H1 (cell line): ENCODE results near the gene ZBTB20. TPM values are rescaled to one million over a fixed set of nuclear protein-coding genes. Genes with fewer than 3 reads are reported as not detected.

Source experiments
- CTCF ChIA-PET: fragments of 300-600 bp; sonication (Branson Sonifier 250); formaldehyde crosslinking; loops from one replicate; lab custom pipeline; 2021; ENCODE audit not compliant: partially characterized antibody; lab: Charles Lee
- POLR2A ChIA-PET: fragments of 300-600 bp; sonication (Branson Sonifier 250); formaldehyde crosslinking; loops from one replicate; lab custom pipeline; 2021; ENCODE audit warnings: inconsistent platforms; ENCODE audit not compliant: partially characterized antibody; lab: Charles Lee
- DNase-seq, 2 experiments: peaks; one replicate each; pipeline versions ENCODE4 v3.0.0 to v3.0.0-alpha.2; 2010 to 2022; ENCODE audit warnings: low spot score in 2 of 2, low read depth in 1 of 2, mixed read lengths in 1 of 2
- FAIRE-seq: peaks from 2 replicates; lab custom pipeline; 2011; peaks lifted over from hg19 to GRCh38; lab: Jason Lieb, UNC
- H2AFZ ChIP-seq: 2 replicates; pipeline ENCODE4 v1.8.1; 2012; ENCODE audit warnings: low read length, inconsistent platforms
- H2AK5ac ChIP-seq: 2 replicates; pipeline ENCODE4 v1.6.1; 2013; ENCODE audit warnings: low read depth, low read length
- H2BK120ac ChIP-seq: replicated peaks from 2 replicates; pipeline ENCODE3; 2013; ENCODE audit warnings: low read depth, low read length, inconsistent platforms
- H2BK12ac ChIP-seq: 2 replicates; pipeline ENCODE4 v1.6.1; 2013; ENCODE audit warnings: low read depth, low read length
- H2BK15ac ChIP-seq: 2 replicates; pipeline ENCODE4 v1.6.1; 2013; ENCODE audit warnings: low read length
- H2BK20ac ChIP-seq: 2 replicates; pipeline ENCODE4 v1.6.1; 2013; ENCODE audit warnings: low read length
- H2BK5ac ChIP-seq: 2 replicates; pipeline ENCODE4 v1.6.1; 2013; ENCODE audit warnings: low read depth, low read length
- H3K14ac ChIP-seq: 2 replicates; pipeline ENCODE4 v1.6.1; 2013; ENCODE audit warnings: inconsistent platforms; ENCODE audit not compliant: insufficient read length
- H3K18ac ChIP-seq: 2 replicates; pipeline ENCODE4 v1.6.1; 2013; ENCODE audit warnings: low read length; ENCODE audit errors: extremely low read depth
- H3K23ac ChIP-seq: 2 replicates; pipeline ENCODE4 v1.6.1; 2013; ENCODE audit warnings: inconsistent platforms; ENCODE audit not compliant: insufficient read length
- H3K23me2 ChIP-seq: 2 replicates; pipeline ENCODE4 v1.6.1; 2013; ENCODE audit warnings: low read depth, low read length
- H3K27ac ChIP-seq: 2 replicates; pipeline ENCODE4 v1.6.1; 2011; ENCODE audit warnings: low read depth, low read length, inconsistent platforms
- H3K27me3 ChIP-seq, 4 experiments: replicated peaks in 1 of 4; 1 replicate in 1 of 4; 2 replicates in 3 of 4; pipeline versions ENCODE4 v1.6.1 to v1.8.1; 2011 to 2013; ENCODE audit warnings: low read length in 3 of 4, mild to moderate bottlenecking in 3 of 4, inconsistent platforms in 2 of 4, mixed read lengths in 2 of 4, moderate library complexity in 1 of 4; ENCODE audit not compliant: control insufficient read depth in 3 of 4, insufficient read depth in 3 of 4; ENCODE audit errors: extremely low read depth in 1 of 4
- H3K36me3 ChIP-seq, 4 experiments: 2 replicates each; pipeline versions ENCODE4 v1.6.1 to v1.8.1; 2011 to 2013; ENCODE audit warnings: mild to moderate bottlenecking in 4 of 4, low read length in 3 of 4, moderate library complexity in 2 of 4, control low read depth in 1 of 4, inconsistent platforms in 1 of 4; ENCODE audit not compliant: insufficient read depth in 4 of 4, control insufficient read depth in 2 of 4
- H3K4ac ChIP-seq: replicated peaks from 2 replicates; pipeline ENCODE3; 2013; ENCODE audit warnings: low read length, low read depth, mixed read lengths, inconsistent platforms; ENCODE audit not compliant: insufficient read length
- H3K4me1 ChIP-seq, 4 experiments: replicated peaks in 1 of 4; 1 replicate in 1 of 4; 2 replicates in 3 of 4; pipeline versions ENCODE4 v1.6.1 to v1.8.1; 2011 to 2013; ENCODE audit warnings: low read length in 3 of 4, inconsistent platforms in 2 of 4, mixed read lengths in 1 of 4; ENCODE audit not compliant: insufficient read depth in 4 of 4, control insufficient read depth in 3 of 4
- H3K4me2 ChIP-seq, 2 experiments: 2 replicates each; pipeline versions ENCODE4 v1.6.1 to v1.8.1; 2011 to 2013; ENCODE audit warnings: low read depth in 2 of 2, low read length in 2 of 2, control low read depth in 1 of 2, inconsistent platforms in 1 of 2, mild to moderate bottlenecking in 1 of 2; ENCODE audit not compliant: insufficient read depth in 1 of 2
- H3K4me3 ChIP-seq, 4 experiments: fragments of 200-600, 300-600 bp in 1 of 4; sonication (generic), shearing (Covaris generic), sonication (Bioruptor Twin) in 1 of 4; 2 replicates each; pipeline versions ENCODE4 v1.5.1 to v1.8.1; 2011 to 2016; ENCODE audit warnings: low read length in 4 of 4, low read depth in 3 of 4, control low read depth in 2 of 4, inconsistent platforms in 2 of 4, mild to moderate bottlenecking in 2 of 4, mixed read lengths in 1 of 4, moderate library complexity in 1 of 4; ENCODE audit not compliant: insufficient read depth in 2 of 4; ENCODE audit errors: extremely low read depth in 1 of 4
- H3K56ac ChIP-seq: replicated peaks from 2 replicates; pipeline ENCODE3; 2013; ENCODE audit warnings: low read depth, mild to moderate bottlenecking, mixed read lengths, low read length, inconsistent platforms; ENCODE audit not compliant: insufficient read length
- H3K79me1 ChIP-seq: 2 replicates; pipeline ENCODE4 v1.6.1; 2013; ENCODE audit warnings: low read depth, low read length, control low read depth
- H3K79me2 ChIP-seq, 2 experiments: 2 replicates each; pipeline versions ENCODE4 v1.6.1 to v1.8.1; 2012 to 2013; ENCODE audit warnings: low read length in 2 of 2, mild to moderate bottlenecking in 2 of 2, inconsistent platforms in 1 of 2; ENCODE audit not compliant: insufficient read depth in 2 of 2, control insufficient read depth in 1 of 2
- H3K9ac ChIP-seq, 4 experiments: replicated peaks in 1 of 4; 1 replicate in 1 of 4; 2 replicates in 3 of 4; pipeline versions ENCODE4 v1.6.1 to v1.8.1; 2011 to 2013; ENCODE audit warnings: low read depth in 3 of 4, low read length in 3 of 4, control low read depth in 2 of 4, mild to moderate bottlenecking in 2 of 4, moderate library complexity in 2 of 4, inconsistent platforms in 1 of 4; ENCODE audit errors: extremely low read depth in 1 of 4
- H3K9me3 ChIP-seq, 2 experiments: 2 replicates each; pipeline versions ENCODE4 v1.6.1 to v1.8.1; 2012 to 2013; ENCODE audit warnings: mild to moderate bottlenecking in 2 of 2, moderate library complexity in 2 of 2, control low read depth in 1 of 2, inconsistent platforms in 1 of 2, low read depth in 1 of 2, low read length in 1 of 2, mixed read lengths in 1 of 2; ENCODE audit not compliant: insufficient read depth in 2 of 2
- H4K20me1 ChIP-seq, 2 experiments: replicated peaks in 1 of 2; 2 replicates each; pipeline versions ENCODE3 to v1.8.1; 2011 to 2013; ENCODE audit warnings: inconsistent platforms in 2 of 2, low read length in 2 of 2, mild to moderate bottlenecking in 1 of 2; ENCODE audit not compliant: insufficient read depth in 2 of 2, control insufficient read depth in 1 of 2
- H4K5ac ChIP-seq: 2 replicates; pipeline ENCODE4 v1.6.1; 2013; ENCODE audit warnings: low read length, low read depth, mixed read lengths, inconsistent platforms; ENCODE audit not compliant: insufficient read length
- H4K8ac ChIP-seq: 2 replicates; pipeline ENCODE4 v1.8.0; 2013; ENCODE audit warnings: mild to moderate bottlenecking, moderate library complexity, low read length, inconsistent platforms; ENCODE audit not compliant: insufficient read depth; ENCODE audit errors: extremely low read depth
- H4K91ac ChIP-seq: replicated peaks from 2 replicates; pipeline ENCODE3; 2013; ENCODE audit warnings: low read length, mixed read lengths, inconsistent platforms; ENCODE audit not compliant: insufficient read length
- BACH1 ChIP-seq: IDR thresholded peaks from 2 replicates; pipeline ENCODE4 v1.6.1; 2012; ENCODE audit warnings: low read length, improper control_type of control experiment
- JUN ChIP-seq: IDR thresholded peaks from 2 replicates; pipeline ENCODE4 v1.6.1; 2011; ENCODE audit warnings: low read depth, mild to moderate bottlenecking, improper control_type of control experiment, low read length
- NANOG ChIP-seq: IDR thresholded peaks from 2 replicates; pipeline ENCODE4 v1.6.1; 2011; ENCODE audit warnings: low read length, low read depth, mild to moderate bottlenecking, inconsistent platforms; ENCODE audit not compliant: insufficient read depth, poor library complexity, severe bottlenecking
- WGBS, 2 experiments: shearing (Covaris generic) in 1 of 2; methylation state at CpG; one replicate each; pipeline versions ENCODE4 v1.1.6 to v1.1.7; 2013 to 2015; ENCODE audit warnings: low lambda C conversion rate in 2 of 2, mixed read lengths in 2 of 2, inconsistent platforms in 1 of 2, low coverage in 1 of 2, missing lambda C conversion rate in 1 of 2; ENCODE audit not compliant: insufficient replicate concordance in 2 of 2, insufficient coverage in 1 of 2, insufficient read length in 1 of 2; ENCODE audit errors: extremely low coverage in 1 of 2, missing lambda C conversion rate in 1 of 2; 5-methylcytosine and 5-hydroxymethylcytosine counted together
- polyA plus RNA-seq, 7 experiments: library from polyadenylated mRNA; depleted of rRNA in 3 of 7; stranded (reverse) in 5 of 7; unstranded in 2 of 7; fragments of >200 nt in 5 of 7; fragments of 200-250 nt in 2 of 7; gene quantifications; 1 replicate in 5 of 7; 2 replicates in 1 of 7; 4 replicates in 1 of 7; pipeline versions ENCODE4 v1.2.1 to v1.2.3, GENCODE V29; 2011 to 2013; ENCODE audit warnings: missing spikeins in 2 of 7, mixed read lengths in 2 of 7
- total RNA-seq: library from RNA; stranded (reverse); fragmentation: NEBNext Ultra II Directional; extraction: Animal tissue kit (Norgen Biotek cat#: 25700); gene quantifications from 2 replicates; pipeline ENCODE4 v1.2.1, GENCODE V29; 2021

The ZBTB20 gene
- total and polyA plus RNA-seq, 2 of the 8 experiments (the other 6 are each of a cell fraction or from before 2014, with no cell fraction given) = 0.35 to 1.3 TPM

DNA sequence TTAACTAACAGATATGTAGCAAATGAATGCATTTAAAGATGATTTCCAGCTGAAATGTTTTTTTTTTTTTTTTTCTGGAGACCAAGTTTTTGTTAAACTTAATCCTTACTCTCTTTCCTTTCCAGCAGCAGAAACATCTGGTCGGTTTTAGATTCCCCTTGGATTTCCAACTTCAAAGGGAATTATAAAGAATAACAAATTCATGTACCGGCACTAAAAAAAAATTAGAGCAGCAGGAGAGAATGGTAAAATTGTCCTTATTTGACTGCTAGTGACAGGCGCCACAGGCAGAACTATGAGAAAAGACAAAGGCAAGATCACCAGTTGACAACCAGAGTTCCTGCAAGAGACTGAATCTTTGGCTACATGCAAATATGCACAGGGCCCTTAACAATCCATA, 459.9 kb downstream of the ZBTB20 start:
- 82% methylated on average over 3 of the region's 3 CpGs; no CpG with 5 or more reads in 1 of the 2 experiments for WGBS, 2 experiments
- no peak overlapping the region for H4K8ac ChIP-seq
- no peak overlapping the region for H4K91ac ChIP-seq
- no peaks in the 10 kb centered on the region for H4K20me1 ChIP-seq
- H3K14ac ChIP-seq = no peak overlapping the region
- H4K5ac ChIP-seq = no peak overlapping the region
- H3K9me3 ChIP-seq = no peaks in the 10 kb centered on the region
- no peak overlapping the region for H3K23ac ChIP-seq
- H3K4ac ChIP-seq = no peak overlapping the region
- no peak overlapping the region for H2BK20ac ChIP-seq
- FAIRE-seq (no peak), DNase-seq (no peak)
- H2AFZ ChIP-seq = no peak overlapping the region
- CTCF ChIA-PET = no interaction called here
- H2BK15ac ChIP-seq = no peak overlapping the region
- no peak overlapping the region for H3K4me3 ChIP-seq
- no peaks in the 10 kb centered on the region for H3K27me3 ChIP-seq
- no peak overlapping the region for H2AK5ac ChIP-seq
- H3K79me2 ChIP-seq = no peaks in the 10 kb centered on the region
- H3K4me2 ChIP-seq = no peak overlapping the region
- peaks cover 0 to 5% (median 2%) of the 10 kb centered on the region in 4 experiments; a peak in 2 of 7 replicates for H3K4me1 ChIP-seq
- H3K56ac ChIP-seq = no peak overlapping the region
- no peaks in the 10 kb centered on the region; the same call in 1 of the 2 replicates for H3K23me2 ChIP-seq
- H3K9ac ChIP-seq = no peak overlapping the region
- H2BK120ac ChIP-seq = no peak overlapping the region
- H2BK5ac ChIP-seq = no peak overlapping the region
- POLR2A ChIA-PET = no interaction called here
- no peak overlapping the region for H3K27ac ChIP-seq
- no peaks in the 10 kb centered on the region for H3K79me1 ChIP-seq
- no peak overlapping the region for H3K18ac ChIP-seq
- no peak overlapping the region for H2BK12ac ChIP-seq
- no peaks in the 10 kb centered on the region for H3K36me3 ChIP-seq
- no peak for TF ChIP-seq NANOG
- no peak for TF ChIP-seq JUN
- TF ChIP-seq BACH1 = no peak
